ENCODE measurements around the gene TICAM2. TPM values are rescaled to one million over a fixed set of nuclear protein-coding genes. Genes with fewer than 3 reads are reported as not detected.

Gene TICAM2
- total RNA-seq, 1 donor from 2014 or later, result 5.8 TPM

GRCh38 chr5:115544043-115544435 lies 58.2 kb downstream of the TICAM2 start:
- H3K27me3 ChIP-seq (ENCODE audit: low read depth), result no peaks in the 10 kb centered on the region
- H3K9me3 ChIP-seq, result peaks cover 6% of the 10 kb centered on the region
- H3K27ac ChIP-seq, result peak overlapping the region; percentile 99
- DNase-seq (no peak), ATAC-seq (peak; percentile 55 to 58)
- TF ChIP-seq CTCF (IDR thresholded peaks at IDR 0.05), result no peak
- H3K4me1 ChIP-seq, result peaks cover 43% of the 10 kb centered on the region
- H3K4me3 ChIP-seq, result peak overlapping the region; percentile 78
- H3K36me3 ChIP-seq, result peaks cover 20% of the 10 kb centered on the region
- intact Hi-C loops (cut with DNase I), result no loop called here

GRCh38 chr5:115543365-115544042 lies 58.8 kb downstream of the TICAM2 start:
- Histone ChIP-seq H3K4me3 (peak overlapping the region; percentile 78), H3K4me1 (peaks cover 48% of the 10 kb centered on the region), H3K9me3 (peaks cover 6% of the 10 kb centered on the region), H3K27me3 (ENCODE audit: low read depth) (no peaks in the 10 kb centered on the region), H3K27ac (peak overlapping the region; percentile 99), H3K36me3 (peaks cover 25% of the 10 kb centered on the region)
- DNase-seq, result no peak
- intact Hi-C loops (cut with DNase I), result no loop called here
- ATAC-seq, result peak; percentile 39 to 56
- TF ChIP-seq CTCF (IDR thresholded peaks at IDR 0.05), result no peak

GRCh38 chr5:115542651-115543364 lies 59.5 kb downstream of the TICAM2 start:
- DNase-seq (no peak), ATAC-seq (no peak)
- H3K9me3 ChIP-seq, result peaks cover 6% of the 10 kb centered on the region
- H3K27ac ChIP-seq, result peak overlapping the region; percentile 99
- H3K27me3 ChIP-seq (ENCODE audit: low read depth), result no peaks in the 10 kb centered on the region
- H3K36me3 ChIP-seq, result peaks cover 29% of the 10 kb centered on the region
- peaks cover 55% of the 10 kb centered on the region for H3K4me1 ChIP-seq
- peak overlapping the region; percentile 78 for H3K4me3 ChIP-seq
- intact Hi-C loops (cut with DNase I), result no loop called here
- TF ChIP-seq CTCF (IDR thresholded peaks at IDR 0.05), result no peak

DNA sequence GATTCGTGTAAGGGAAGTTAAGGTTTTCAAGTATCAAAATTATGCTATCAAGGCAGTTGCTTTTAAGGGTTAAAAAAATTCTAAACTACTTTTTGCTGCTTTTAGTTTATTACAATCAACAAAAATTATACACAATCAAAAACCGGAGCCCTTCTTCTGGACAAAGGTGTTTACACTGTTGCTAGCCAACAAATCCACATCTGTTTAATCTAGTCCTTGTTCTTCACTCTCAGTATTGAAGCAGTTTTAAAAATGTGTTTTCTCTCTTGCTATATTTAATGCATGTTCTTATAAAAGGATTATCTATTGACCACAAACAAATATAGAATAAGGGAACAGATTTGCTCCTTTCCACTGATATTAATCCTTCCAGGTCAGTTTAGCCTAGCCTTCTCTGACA lies 60.2 kb downstream of the TICAM2 start:
- no peak for TF ChIP-seq CTCF (IDR thresholded peaks at IDR 0.05)
- Histone ChIP-seq H3K27me3 (ENCODE audit: low read depth) (no peaks in the 10 kb centered on the region), H3K9me3 (peaks cover 6% of the 10 kb centered on the region), H3K36me3 (peaks cover 29% of the 10 kb centered on the region), H3K4me1 (peaks cover 62% of the 10 kb centered on the region), H3K4me3 (peak overlapping the region; percentile 78), H3K27ac (peak overlapping the region; percentile 99)
- intact Hi-C loops (cut with DNase I), result no loop called here
- DNase-seq (no peak), ATAC-seq (no peak)

DNA sequence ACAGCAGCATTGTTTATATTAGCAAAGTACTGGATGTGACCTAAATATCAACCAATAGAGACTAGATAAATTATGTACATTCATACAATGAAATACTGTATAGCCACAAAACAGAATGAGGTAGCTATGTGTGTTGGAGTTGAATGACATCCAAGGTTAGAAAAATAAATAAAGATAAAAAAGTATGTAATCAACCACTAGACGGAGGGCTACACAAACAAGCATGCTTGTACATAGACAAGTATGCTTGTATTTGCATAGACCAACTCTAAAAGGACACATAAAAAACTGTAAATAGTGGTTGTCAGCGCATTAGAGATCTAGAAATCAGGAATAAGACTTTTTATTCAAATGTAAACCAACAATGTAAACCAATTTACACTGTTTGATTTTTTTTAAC lies 60.7 kb downstream of the TICAM2 start:
- no peaks in the 10 kb centered on the region for H3K27me3 ChIP-seq (ENCODE audit: low read depth)
- peaks cover 29% of the 10 kb centered on the region for H3K36me3 ChIP-seq
- H3K27ac ChIP-seq, result peak overlapping the region; percentile 99
- intact Hi-C loops (cut with DNase I), result no loop called here
- no peak for ATAC-seq
- peaks cover 67% of the 10 kb centered on the region for H3K4me1 ChIP-seq
- peaks cover 6% of the 10 kb centered on the region for H3K9me3 ChIP-seq
- TF ChIP-seq CTCF (IDR thresholded peaks at IDR 0.05), result no peak
- H3K4me3 ChIP-seq, result peak overlapping the region; percentile 78
- DNase-seq, result no peak

Data from lower lobe of right lung (tissue), 2 donors.